Non-pigmented ciliary epithelial cell (primary cell): ENCODE data around the gene GNA12.
"Not testable (repeated sequence)": the region's sequence is repeated elsewhere in the genome, so short reads cannot be mapped to it uniquely, and the experiment has no call there.

Source experiments
- DNase-seq: peaks from one replicate; pipeline ENCODE4 v3.0.0-alpha.2; 2010; ENCODE audit warnings: low read depth

The GNA12 gene

GRCh38 chr7:2864999-2865670 lies 21.0 kb upstream of the GNA12 start:
- no peak for DNase-seq

- no peak for DNase-seq
Observed at GRCh38 chr7:2864204-2864985, 20.3 kb upstream of the GNA12 start.

DNA sequence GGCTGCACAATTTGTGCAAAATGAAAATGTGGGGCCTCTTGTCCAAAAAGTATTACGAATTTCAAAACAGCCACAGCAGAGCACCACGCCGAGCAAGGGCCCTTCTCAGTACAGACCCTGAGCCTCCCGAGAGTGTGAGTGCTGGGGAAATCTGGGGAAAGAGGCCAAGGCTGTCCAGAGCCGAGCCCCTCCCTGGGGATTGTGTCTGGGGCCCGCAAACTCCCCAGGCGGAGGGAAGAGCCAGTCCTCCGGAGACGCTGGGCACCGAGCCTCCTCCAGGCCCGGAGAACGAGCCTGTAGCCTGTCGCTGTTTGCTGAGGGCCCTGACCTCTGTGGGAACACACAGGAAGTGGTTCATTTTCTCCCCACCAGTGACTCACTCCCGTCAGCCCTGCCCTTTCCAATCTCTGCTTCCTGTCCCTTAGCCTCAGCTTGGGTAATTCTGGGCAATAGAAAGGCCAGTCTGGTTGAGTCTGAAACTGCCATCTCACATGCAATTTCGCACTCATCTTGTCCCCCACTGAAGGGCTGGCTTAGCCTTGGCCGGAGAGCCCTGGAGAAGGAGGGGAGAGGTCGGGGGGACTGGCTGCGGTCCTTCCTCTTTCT lies 19.5 kb upstream of the GNA12 start:
- peak; percentile 92 for DNase-seq

GRCh38 chr7:2862831-2863361 lies 18.8 kb upstream of the GNA12 start:
- DNase-seq = no peak

DNA sequence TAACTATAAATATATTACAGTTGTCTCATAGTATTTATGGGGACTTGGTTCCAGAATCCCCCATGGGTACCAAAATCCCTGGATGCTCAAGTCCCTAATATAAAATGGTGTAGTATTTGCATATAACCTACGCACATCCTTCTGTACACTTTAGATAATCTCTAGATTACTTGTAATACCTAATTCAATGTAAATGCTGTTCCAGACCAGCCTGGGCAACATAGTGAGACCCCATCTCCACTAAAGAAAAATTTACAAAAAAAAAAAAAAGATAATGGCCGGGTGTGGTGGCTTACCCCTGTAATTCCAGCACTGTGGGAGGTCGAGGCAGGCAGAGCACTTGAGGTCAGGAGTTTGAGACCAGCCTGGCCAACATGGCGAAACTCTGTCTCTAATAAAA lies 17.4 kb upstream of the GNA12 start:
- DNase-seq = no peak

DNA sequence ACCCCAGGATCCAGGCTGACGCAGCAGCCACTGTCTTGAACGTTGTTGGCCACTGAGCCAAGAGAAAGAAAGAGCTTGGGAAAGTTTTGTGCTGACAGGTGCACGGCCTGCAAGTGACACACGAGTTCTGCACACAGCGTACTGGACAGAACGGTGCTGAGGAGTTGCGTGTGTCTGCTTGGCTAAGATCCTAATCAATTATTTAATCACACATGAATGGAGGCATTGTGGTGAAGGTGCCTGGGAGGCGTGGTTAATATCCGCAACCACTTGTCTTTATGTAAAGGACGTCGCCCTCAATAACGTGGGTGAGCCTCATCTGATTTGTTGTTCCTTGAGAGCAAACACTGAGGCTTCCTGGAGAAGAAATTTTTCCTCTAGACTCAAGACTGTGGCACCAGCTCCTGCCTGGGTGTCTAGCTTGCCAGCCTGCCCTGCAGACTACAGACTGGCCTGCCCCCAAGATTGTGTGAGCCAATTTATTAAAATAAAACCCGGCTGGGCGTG lies 16.6 kb upstream of the GNA12 start:
- DNase-seq = no peak

DNA sequence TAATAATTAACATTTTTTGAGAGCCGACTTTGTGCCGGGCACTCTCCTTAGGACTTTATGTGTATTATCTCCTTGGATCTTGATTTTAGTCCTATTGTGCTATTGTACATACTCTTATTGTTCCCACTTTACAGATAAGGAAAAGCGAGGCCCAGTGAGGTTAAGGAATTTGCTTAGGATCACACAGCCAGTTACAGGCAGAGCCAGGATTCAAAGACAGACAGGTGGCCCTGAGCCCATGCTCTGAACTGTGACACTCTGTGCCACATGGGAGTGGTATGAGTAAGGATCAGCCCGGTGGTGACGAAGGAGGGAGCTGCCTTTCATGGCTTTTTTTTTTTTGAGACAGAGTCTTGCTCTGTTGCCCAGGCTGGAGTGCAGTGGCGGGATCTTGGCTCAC lies 15.8 kb upstream of the GNA12 start:
- no peak for DNase-seq

DNA sequence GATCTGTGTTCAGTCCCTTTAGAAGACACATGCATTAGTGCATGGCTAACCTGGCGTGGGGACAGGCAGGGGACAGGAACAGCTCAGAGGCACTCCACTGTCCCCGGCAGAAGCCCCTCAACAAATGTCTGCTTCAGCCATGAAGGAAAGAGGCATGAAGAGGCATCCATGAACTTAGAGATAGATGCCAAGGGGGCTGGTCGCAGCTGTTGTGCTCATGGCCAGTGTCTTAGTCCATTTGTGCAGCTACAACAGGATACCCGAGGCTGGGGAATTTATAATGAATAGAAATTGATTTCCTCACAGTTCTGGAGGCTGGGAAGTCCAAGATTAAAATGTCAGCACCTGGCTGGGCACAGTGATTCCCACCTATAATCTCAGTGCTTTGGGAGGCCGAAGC lies 14.5 kb upstream of the GNA12 start:
- DNase-seq = no peak

GRCh38 chr7:2856388-2857169 lies 12.5 kb upstream of the GNA12 start:
- no peak for DNase-seq

- DNase-seq = no peak
Observed at GRCh38 chr7:2855386-2855785, 11.3 kb upstream of the GNA12 start.

DNA sequence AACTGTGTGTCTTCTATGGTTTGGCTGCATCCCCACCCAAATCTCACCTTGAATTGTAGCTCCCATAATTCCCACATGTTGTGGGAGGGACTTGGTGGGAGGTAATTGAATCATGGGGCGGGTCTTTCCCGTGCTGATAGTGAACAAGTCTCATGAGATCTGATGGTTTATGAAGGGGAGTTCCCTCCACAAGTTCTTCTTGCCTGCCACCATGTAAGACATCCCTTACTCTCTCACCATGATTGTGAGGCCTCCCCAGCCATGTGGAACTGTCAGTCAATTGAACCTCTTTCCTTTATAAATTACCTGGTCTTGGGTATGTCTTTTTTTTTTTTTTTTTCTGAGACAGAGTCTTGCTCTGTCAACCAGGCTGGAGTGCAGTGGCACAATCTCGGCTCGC lies 9.4 kb upstream of the GNA12 start:
- not testable (repeated sequence) for DNase-seq

DNA sequence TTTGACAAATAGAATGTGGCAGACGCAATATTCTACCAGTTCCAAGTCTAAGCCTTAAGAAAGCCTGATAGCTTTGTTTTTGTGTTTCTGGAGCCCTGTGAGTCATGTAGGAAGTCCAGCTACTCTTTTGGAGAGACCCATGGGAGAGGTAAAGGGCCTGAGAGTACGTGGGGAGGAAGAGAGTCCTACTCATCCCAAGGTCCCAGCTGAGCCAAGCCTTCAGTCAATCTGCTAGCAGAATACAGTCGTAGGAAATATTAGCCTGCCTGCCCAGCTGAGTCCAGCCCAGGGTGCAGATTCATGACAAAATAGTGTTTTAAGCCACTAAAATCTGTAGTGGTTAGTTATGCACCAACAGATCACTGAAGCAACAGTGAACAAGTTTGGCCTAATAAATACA lies 9.0 kb upstream of the GNA12 start:
- DNase-seq = no peak

DNA sequence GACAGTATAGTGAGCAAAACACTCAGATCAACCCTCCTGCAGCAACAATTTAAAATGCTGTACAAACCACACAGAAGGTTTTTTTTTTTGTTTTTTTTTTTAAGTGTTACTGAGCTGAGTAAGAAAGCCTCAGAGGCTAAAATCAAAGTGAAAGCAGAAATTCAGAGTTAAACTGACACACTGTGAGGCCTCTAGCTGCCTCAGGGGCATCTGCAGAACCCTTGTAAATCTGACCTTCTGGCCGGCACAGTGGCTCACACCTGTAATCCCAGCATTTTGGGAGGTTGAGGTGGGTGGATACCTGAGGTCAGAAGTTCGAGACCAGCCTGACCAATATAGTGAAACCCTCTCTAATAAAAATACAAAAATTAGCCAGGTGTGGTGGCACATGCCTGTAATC lies 7.4 kb upstream of the GNA12 start:
- DNase-seq = no peak

DNA sequence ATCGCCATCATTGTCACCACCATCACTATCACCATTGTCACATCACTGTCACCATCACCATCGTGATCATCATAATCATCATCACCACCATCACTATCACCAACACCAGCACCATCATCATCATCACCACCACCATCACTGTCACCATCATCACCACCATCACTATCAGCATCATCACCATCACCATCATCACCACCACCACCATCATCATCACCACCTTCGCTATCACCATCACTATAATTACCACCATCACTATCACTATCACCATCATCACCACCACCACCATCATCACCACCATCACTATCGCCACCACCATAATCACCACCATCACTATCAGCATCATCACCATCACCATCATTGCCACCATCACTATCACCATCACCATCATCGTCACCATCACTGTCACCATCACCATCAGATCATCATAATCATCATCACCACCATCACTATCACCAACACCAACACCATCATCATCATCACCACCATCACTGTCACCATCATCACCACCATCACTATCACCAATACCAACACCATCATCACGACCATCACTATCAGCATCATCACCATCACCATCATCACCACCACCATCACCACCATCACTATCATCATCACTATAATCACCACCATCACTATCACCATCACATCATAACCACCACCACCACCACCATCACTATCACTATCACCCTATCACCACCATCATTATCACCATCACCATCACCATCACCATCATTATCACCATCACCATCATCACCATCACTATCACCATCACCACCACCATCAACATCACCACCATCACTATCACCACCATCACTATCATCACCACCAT lies 6.0 kb upstream of the GNA12 start:
- no peak for DNase-seq

DNA sequence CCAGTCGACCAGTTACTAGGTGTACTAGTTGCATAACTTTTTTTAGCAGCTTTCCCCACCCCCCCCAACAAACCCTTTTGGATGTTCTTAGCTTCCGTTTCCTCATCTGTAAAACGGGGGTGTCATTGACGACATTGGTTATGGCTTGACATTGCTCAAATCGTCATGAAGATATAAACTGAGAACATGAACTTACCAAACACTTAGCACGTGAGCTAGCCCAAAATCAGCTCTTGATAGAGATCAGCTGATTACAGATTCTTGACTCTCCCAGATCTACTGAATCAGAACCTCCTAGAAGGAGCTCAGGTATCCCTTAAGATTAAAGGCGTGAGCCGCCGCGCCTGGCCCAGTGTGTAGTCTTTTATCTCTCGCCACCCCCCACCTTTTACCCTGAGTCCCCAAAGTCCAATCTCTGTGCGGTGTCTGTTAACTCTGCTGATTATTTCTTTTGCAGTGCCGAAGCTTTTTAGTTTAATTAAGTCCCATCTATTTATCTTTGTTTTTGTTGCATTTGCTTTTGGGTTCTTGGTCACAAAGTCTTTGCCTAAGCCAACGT lies 1.0 kb upstream of the GNA12 start:
- no peak for DNase-seq

DNA sequence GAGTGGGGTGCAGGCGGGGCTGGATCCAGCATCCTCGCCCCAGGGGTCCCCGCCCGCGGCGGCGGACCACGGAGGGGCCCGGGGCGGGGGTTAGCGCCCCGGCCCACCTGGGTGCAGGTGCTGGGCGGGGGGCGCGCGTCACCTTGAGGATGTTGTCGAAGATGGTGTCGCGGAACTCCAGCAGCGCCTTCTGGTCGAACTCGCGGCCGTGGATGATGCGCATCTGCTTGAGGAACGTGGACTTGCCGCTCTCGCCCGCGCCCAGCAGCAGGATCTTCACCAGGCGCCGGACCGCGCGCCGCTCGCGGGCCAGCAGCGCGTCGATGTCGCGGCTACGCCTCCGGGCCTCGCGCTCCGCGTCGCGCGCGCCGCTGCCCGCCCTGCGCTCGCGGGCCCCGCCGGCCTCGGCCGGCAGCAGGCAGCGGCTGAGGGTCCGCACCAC lies 376 bp downstream of the GNA12 start:
- DNase-seq = no peak

- no peak for DNase-seq
Observed at GRCh38 chr7:2843191-2843685, 870 bp downstream of the GNA12 start.

DNA sequence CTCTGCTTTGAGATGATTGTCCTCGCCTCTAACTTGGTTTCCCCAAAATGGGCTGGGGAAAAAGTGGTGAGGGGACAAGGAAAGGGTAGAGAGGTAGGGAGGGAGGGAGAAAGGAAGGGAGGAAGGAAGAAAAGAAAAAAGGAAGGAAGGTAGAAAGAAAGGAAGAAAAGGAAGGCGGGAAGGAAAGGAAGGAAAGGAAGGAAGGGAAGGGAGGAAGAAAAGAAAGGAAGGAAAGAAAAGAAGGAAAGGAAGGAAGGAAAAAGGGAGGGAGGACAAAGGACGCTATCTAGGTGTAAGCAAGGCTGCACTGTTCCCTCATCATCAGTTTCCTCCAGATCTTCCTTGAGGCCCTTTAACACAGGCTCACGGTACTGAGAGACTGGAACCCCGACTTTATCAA lies 2.2 kb downstream of the GNA12 start:
- DNase-seq = no peak

DNA sequence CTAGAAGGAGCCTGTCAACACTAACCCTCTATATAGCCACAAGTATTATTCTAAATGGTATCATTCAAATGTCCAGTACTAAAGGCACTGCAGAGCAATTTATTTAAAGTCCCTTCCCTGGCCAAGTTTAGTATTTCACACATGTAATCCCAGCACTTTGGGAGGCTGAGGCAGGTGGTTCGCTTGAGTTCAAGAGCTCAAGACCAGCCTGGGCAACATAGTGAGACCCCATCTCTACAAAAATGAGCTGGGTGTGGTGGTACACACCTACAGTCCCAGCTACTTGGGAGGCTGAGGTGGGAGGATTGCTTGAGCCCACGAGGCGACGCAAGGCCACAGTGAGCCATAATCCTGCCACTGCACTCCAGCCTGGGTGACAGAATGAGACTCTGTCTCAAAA lies 3.6 kb downstream of the GNA12 start:
- DNase-seq = no peak

GRCh38 chr7:2838873-2839578 lies 5.1 kb downstream of the GNA12 start:
- DNase-seq = no peak
